Activated naive CD4-positive, alpha-beta T cell (primary cell): ENCODE measurements around the gene TAS1R1.

Experiments
- DNase-seq, 4 experiments: peaks; one replicate each; lab custom pipeline; 2025; lab: John Stamatoyannopoulos, UW

Gene TAS1R1

GRCh38 chr1:6554907-6555778 is at the start of gene TAS1R1:
TAS1R1 (plus strand) TSS chr1:6555307; CDS start chr1:6555374, 67 bp downstream.
- DNase-seq = no peak

- no peak for DNase-seq
Observed at GRCh38 chr1:6505367-6506209, 49.5 kb upstream of the TAS1R1 start.

GRCh38 chr1:6506210-6507036 is 48.7 kb upstream of the TAS1R1 start:
- no peak for DNase-seq

- no peak for DNase-seq
Observed at GRCh38 chr1:6507037-6507428, 48.1 kb upstream of the TAS1R1 start.

- no peak for DNase-seq
Observed at GRCh38 chr1:6507461-6507911, 47.6 kb upstream of the TAS1R1 start.

GRCh38 chr1:6508154-6508815 is 46.8 kb upstream of the TAS1R1 start:
- DNase-seq = no peak

GRCh38 chr1:6508816-6509189 is 46.3 kb upstream of the TAS1R1 start:
- DNase-seq = no peak

- no peak for DNase-seq
Observed at GRCh38 chr1:6509220-6509918, 45.7 kb upstream of the TAS1R1 start.

GRCh38 chr1:6509919-6510291 is 45.2 kb upstream of the TAS1R1 start:
- no peak for DNase-seq

- no peak for DNase-seq
Observed at GRCh38 chr1:6510493-6510892, 44.6 kb upstream of the TAS1R1 start.

GRCh38 chr1:6511056-6511455 is 44.1 kb upstream of the TAS1R1 start:
- DNase-seq = no peak

- DNase-seq = no peak
Observed at GRCh38 chr1:6511561-6512244, 43.4 kb upstream of the TAS1R1 start.

- DNase-seq = no peak
Observed at GRCh38 chr1:6512245-6512907, 42.7 kb upstream of the TAS1R1 start.

- no peak for DNase-seq
Observed at GRCh38 chr1:6512908-6513280, 42.2 kb upstream of the TAS1R1 start.

GRCh38 chr1:6513320-6513801 is 41.7 kb upstream of the TAS1R1 start:
- DNase-seq = no peak

- no peak for DNase-seq
Observed at GRCh38 chr1:6515771-6516170, 39.3 kb upstream of the TAS1R1 start.

GRCh38 chr1:6517435-6517851 is 37.7 kb upstream of the TAS1R1 start:
- DNase-seq = no peak

GRCh38 chr1:6519491-6519934 is 35.6 kb upstream of the TAS1R1 start:
- DNase-seq = no peak

GRCh38 chr1:6519935-6520671 is 35.0 kb upstream of the TAS1R1 start:
- no peak for DNase-seq
